Measurements from ENCODE around the gene ESYT2. TPM values are rescaled to one million over a fixed set of nuclear protein-coding genes. Genes with fewer than 3 reads are reported as not detected.

ESYT2 gene
- polyA plus RNA-seq, 3 donors = 14.0 to 24.1 (median 22.0) TPM

DNA sequence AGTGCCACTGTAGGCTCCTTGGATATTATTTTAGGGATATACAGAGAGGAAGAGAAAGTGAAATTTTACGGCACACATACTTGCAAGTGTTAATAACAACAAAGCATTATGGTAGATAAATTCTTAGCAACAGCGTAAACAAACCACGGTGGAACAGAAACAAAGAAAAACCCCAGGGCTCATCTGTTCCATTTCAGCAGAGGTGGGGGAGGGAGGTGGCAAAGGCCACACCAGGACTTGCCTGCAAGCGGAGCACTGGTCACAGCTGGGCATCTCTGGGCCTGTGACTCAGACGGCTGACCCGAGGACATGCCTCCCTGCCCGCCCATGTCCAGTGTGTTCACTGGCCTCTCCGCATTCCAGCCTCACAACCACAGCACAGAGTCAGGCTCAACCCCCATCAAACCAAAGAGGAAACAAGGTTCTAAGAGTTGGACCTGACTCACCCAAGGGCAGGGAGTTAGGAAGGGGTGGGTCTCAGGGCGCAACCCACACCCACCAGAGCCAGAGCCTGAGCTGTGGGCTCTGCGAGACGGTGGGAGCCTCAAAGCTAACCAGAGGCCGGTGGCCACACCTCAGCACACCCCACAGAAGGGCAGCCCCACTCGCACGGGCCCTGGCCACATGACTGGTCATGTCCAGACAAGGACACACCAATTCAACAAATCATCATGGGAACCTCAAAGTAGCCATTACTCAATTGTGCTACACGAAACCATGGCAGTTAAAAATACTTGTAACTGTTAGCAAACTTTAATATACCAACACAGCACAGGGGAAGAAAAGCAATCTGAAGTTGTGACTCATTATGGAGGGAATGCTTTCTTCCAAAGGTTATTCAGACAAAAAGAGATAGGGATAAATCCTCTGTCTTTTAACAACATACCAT is 10.7 kb downstream of the ESYT2 start:
- peaks cover 96% of the 10 kb centered on the region for H3K79me2 ChIP-seq (ENCODE audit: insufficient read depth, low read length)
- Mint-ChIP-seq H3K36me3 (peaks cover 20 to 22% of the 10 kb centered on the region in 2 donors), H3K4me3 (peak overlapping the region; percentile 61 to 87), H3K27ac (peak overlapping the region; percentile 98 to 99 (median 98)), H3K9me3 (peaks cover 0 to 3% (median 0%) of the 10 kb centered on the region in 7 donors), H3K4me1 (peaks cover 73% of the 10 kb centered on the region), H3K27me3 (ENCODE audit: low read depth in 3 of 3) (peaks cover 0 to 2% (median 0%) of the 10 kb centered on the region in 3 donors)
- H3K4me3 ChIP-seq (replicated peaks in 1 of 3; ENCODE audit: low read depth in 2 of 3, low read length in 3 of 3) = peak overlapping the region; percentile 14 to 59 (median 37)
- TF ChIP-seq, protein P1, sequence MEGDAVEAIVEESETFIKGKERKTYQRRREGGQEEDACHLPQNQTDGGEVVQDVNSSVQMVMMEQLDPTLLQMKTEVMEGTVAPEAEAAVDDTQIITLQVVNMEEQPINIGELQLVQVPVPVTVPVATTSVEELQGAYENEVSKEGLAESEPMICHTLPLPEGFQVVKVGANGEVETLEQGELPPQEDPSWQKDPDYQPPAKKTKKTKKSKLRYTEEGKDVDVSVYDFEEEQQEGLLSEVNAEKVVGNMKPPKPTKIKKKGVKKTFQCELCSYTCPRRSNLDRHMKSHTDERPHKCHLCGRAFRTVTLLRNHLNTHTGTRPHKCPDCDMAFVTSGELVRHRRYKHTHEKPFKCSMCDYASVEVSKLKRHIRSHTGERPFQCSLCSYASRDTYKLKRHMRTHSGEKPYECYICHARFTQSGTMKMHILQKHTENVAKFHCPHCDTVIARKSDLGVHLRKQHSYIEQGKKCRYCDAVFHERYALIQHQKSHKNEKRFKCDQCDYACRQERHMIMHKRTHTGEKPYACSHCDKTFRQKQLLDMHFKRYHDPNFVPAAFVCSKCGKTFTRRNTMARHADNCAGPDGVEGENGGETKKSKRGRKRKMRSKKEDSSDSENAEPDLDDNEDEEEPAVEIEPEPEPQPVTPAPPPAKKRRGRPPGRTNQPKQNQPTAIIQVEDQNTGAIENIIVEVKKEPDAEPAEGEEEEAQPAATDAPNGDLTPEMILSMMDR (IDR thresholded peaks at IDR 0.05) = no peak
- H3K36me3 ChIP-seq (replicated peaks in 1 of 2; ENCODE audit: control insufficient read depth in 1 of 2, insufficient read depth in 2 of 2, low read length in 2 of 2) = peaks cover 2 to 14% of the 10 kb centered on the region in 2 donors
- peaks cover 62 to 68% of the 10 kb centered on the region in 2 donors for H3K4me1 ChIP-seq (ENCODE audit: control insufficient read depth in 1 of 2, insufficient read depth in 2 of 2, low read length in 2 of 2)
- H3K9me3 ChIP-seq (replicated peaks in 1 of 2; ENCODE audit: control insufficient read depth in 1 of 2, insufficient read depth in 1 of 2, low read length in 2 of 2) = no peaks in the 10 kb centered on the region
- H3K9ac ChIP-seq (ENCODE audit: insufficient read depth, low read length, poor library complexity, severe bottlenecking) = peak overlapping the region; percentile 75
- peaks cover 34% of the 10 kb centered on the region for H4K20me1 ChIP-seq (ENCODE audit: insufficient read depth, low read length)
- peak; percentile 97 to 99 (median 99) for DNase-seq
- peak overlapping the region; percentile 97 to 100 for H3K27ac ChIP-seq (ENCODE audit: low read depth in 1 of 2, low read length in 2 of 2)
- H2AFZ ChIP-seq (ENCODE audit: insufficient read depth, low read depth, low read length, poor library complexity, severe bottlenecking) = peak overlapping the region; percentile 25
- intact Hi-C loops (cut with micrococcal nuclease) = loop anchor here in 1 of 2 donors (5.0 kb wide), 2 partner anchors 39 to 111 kb away; partner anchors contain the start of gene DYNC2I1
- H3K4me2 ChIP-seq (replicated peaks; ENCODE audit: extremely low read depth, low read length, poor library complexity, severe bottlenecking) = peak overlapping the region; percentile 68
- WGBS (ENCODE audit: insufficient coverage) = 7% methylated on average over 6 of the region's 15 CpGs
- H3K27me3 ChIP-seq (ENCODE audit: control insufficient read depth in 2 of 2, insufficient read depth in 2 of 2, low read length in 2 of 2) = no peaks in the 10 kb centered on the region

DNA sequence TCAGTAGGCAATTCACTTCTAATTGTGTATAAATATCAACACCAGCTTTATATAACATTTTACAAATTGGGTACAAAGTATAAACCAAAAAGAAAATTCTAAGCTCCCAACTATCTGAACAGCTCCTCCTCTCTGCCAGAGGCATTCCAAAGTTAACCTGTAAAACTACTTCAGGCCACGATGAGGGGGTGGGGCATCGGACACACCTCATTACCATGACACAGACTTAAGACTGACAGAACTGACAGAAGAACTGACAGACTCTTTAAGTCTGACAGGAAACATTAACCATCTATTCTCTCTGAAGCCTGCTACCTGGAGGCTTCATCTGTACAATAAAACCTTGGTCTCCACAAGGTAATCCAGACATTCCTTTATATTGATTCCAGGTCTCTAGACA is 12.3 kb downstream of the ESYT2 start:
- TF ChIP-seq, protein P1 (IDR thresholded peaks at IDR 0.05) = no peak
- Histone ChIP-seq H3K27ac (ENCODE audit: low read depth in 1 of 2, low read length in 2 of 2) (peak overlapping the region; percentile 5 to 97), H3K4me3 (replicated peaks in 1 of 3; ENCODE audit: low read depth in 2 of 3, low read length in 3 of 3) (no peak overlapping the region), H3K9ac (ENCODE audit: insufficient read depth, low read length, poor library complexity, severe bottlenecking) (no peak overlapping the region), H3K4me2 (replicated peaks; ENCODE audit: extremely low read depth, low read length, poor library complexity, severe bottlenecking) (no peak overlapping the region), H3K36me3 (replicated peaks in 1 of 2; ENCODE audit: control insufficient read depth in 1 of 2, insufficient read depth in 2 of 2, low read length in 2 of 2) (peaks cover 2 to 14% of the 10 kb centered on the region in 2 donors), H3K9me3 (replicated peaks in 1 of 2; ENCODE audit: control insufficient read depth in 1 of 2, insufficient read depth in 1 of 2, low read length in 2 of 2) (no peaks in the 10 kb centered on the region), H4K20me1 (ENCODE audit: insufficient read depth, low read length) (peaks cover 34% of the 10 kb centered on the region), H3K79me2 (ENCODE audit: insufficient read depth, low read length) (peaks cover 96% of the 10 kb centered on the region), H2AFZ (ENCODE audit: insufficient read depth, low read depth, low read length, poor library complexity, severe bottlenecking) (no peak overlapping the region), H3K4me1 (ENCODE audit: control insufficient read depth in 1 of 2, insufficient read depth in 2 of 2, low read length in 2 of 2) (peaks cover 61 to 67% of the 10 kb centered on the region in 2 donors), H3K27me3 (ENCODE audit: control insufficient read depth in 2 of 2, insufficient read depth in 2 of 2, low read length in 2 of 2) (no peaks in the 10 kb centered on the region)
- peaks cover 20 to 26% of the 10 kb centered on the region in 2 donors for H3K36me3 Mint-ChIP-seq
- H3K9me3 Mint-ChIP-seq = peaks cover 0 to 3% (median 0%) of the 10 kb centered on the region in 7 donors
- 67% methylated on average over 2 of the region's 2 CpGs for WGBS (ENCODE audit: insufficient coverage)
- no peak for DNase-seq
- H3K4me3 Mint-ChIP-seq = no peak overlapping the region
- peaks cover 0 to 2% (median 0%) of the 10 kb centered on the region in 3 donors for H3K27me3 Mint-ChIP-seq (ENCODE audit: low read depth in 3 of 3)
- peak overlapping the region; percentile 84 to 99 (median 98) for H3K27ac Mint-ChIP-seq
- peaks cover 83% of the 10 kb centered on the region for H3K4me1 Mint-ChIP-seq
- intact Hi-C loops (cut with micrococcal nuclease) = loop anchor here in 1 of 2 donors (2.0 to 5.0 kb wide), 3 partner anchors 14 to 110 kb away; partner anchors contain the start of gene DYNC2I1

Data from CD14-positive monocyte (primary cell).